Activated T-cell treated with anti-CD3 and anti-CD28 coated beads for 4 hours (primary cell): Measurements from ENCODE around the gene RGS4.
"Not testable (repeated sequence)": the region's sequence is repeated elsewhere in the genome, so short reads cannot be mapped to it uniquely, and the experiment has no call there.

ENCODE experiments used
- DNase-seq: peaks from one replicate; pipeline ENCODE4 v3.0.0-alpha.2; 2020

Gene RGS4

DNA sequence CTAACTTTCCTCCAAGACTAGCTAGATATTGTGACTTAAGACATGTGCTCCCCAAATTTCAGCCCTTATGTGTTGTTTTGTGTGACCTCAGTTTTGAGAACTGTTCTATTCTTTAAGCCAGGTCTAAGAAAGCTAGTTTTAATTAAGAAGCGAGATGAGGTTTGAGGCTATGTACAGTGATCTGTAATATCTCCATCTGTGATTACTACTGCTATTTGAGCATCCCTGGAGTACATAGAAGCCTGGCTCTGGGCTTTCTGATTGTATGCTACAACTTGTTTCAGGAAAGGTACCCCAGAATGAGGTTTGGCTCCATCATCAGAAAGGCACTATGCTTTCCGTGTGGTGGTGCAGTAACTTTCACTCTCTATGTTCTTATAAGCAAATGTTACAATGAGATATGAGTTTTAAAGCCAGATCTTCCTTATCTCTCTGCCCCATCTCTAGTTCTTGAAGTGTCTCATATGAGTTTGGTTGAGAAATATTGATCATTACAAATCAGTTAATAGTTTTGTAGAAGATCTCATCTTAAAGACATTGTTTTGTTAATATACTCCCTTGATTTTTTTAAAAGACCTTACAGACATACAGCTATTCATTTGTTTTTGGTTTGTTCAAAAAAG is 605 bp downstream of the RGS4 start:
- DNase-seq: no peak

DNA sequence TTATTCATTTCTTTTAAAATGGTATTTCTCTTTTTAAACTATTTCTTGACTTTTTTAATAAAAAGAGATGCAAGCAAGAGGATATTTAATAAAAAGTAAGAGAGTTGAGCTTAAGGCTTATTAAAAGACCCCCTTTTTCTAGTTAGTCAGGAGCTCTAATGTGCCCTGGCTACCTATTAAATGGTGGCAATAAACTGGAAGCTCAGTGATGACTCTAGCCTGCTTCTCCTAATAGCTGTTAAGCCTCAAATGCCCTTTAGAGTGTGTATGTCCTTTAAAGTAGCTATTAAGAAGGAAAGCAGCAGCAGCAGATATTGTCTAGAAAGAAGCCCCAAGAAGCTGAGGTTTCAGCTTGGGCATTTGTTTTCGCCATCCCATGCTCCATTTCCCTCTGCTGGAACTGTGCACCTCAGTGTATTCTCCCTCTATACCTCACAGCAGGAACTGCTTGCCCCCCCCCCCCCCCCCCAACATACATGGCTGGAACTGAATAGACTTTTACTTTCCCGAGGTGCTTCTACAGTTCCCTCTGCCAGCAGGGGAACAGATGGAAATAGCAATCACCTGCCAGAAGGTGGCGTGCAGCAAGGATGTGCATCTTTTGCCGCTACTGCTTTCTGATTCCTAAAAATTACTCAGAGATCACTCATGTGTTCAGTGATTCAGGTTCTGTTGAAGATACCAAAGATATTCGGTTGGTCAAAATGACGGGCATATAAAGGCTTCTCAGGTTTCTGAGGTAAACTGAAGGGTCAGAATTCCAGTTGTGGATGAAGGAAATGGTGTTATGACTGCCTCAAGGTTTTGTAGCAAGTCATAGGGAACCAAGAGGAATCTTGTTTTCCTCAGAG is 2.5 kb downstream of the RGS4 start:
- DNase-seq: peak; percentile 9

DNA sequence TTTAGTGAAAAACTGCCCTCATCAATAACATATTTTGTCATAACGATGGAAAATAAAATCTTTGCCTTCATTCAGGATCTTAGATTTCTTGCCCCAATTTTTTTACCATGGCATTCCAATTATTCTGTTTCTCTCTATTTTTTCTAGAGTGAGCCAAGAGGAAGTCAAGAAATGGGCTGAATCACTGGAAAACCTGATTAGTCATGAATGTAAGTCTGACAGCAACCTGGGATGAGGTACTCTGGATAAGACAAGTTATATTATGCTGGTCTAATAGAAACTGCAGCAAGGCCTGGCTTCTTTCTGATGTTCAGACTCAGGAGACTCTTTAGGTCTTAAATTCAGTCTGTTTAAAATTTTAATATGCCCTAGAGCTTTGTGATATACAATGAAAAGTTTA is 3.5 kb downstream of the RGS4 start:
- DNase-seq: no peak

DNA sequence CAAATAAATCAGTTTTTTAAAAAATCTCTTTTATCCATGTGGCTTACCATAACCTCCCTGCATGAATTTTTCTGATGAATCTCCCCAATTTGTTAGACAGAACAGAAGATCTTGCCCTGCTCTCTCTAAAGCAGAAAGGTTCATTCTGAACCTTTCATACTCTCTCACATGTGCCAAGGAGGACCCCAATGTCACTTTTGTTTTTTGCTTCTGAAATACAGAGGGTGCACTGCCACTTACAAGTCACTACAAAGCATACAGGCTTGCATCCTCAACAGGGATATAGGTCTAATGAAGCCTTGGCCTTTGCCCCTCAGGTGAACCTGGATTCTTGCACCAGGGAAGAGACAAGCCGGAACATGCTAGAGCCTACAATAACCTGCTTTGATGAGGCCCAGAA is 4.8 kb downstream of the RGS4 start:
- no peak for DNase-seq

DNA sequence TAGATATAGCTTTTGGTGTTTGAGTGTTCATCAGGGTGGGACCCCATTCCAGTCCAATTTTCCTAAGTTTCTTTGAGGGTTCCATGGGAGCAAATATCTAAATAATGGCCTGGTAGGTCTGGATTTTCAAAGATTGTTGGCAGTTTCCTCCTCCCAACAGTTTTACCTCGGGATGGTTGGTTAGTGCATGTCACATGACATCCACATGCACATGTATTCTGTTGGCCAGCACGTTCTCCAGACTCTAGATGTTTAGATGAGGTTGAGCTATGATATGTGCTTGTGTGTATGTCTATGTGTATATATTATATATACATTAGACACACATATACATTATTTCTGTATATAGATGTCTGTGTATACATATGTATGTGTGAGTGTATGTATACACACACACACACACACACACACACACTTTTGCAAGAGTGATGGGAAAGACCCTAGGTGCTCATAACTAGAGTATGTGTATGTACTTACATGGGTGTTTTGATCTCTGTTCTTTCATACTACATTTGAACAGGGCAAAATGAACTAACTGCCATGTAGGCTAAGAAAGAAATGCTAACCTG is 5.6 kb downstream of the RGS4 start:
- DNase-seq: no peak

DNA sequence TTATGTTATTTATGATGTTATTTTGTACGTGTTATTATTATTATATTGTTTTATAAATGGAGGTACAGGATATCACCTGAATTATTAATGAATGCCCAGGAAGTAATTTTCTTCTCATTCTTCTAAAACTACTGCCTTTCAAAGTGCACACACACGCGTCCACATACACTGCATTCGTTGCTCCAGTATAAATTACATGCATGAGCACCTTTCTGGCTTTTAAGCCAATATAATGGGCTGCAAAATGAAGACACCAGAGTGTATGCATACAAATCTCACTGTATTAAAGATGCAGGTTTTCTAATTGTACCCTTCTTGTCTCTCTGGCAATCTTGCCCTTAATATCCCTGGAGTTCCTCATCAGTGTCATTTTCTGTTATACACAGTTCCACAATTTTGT is 6.9 kb downstream of the RGS4 start:
- no peak for DNase-seq

DNA sequence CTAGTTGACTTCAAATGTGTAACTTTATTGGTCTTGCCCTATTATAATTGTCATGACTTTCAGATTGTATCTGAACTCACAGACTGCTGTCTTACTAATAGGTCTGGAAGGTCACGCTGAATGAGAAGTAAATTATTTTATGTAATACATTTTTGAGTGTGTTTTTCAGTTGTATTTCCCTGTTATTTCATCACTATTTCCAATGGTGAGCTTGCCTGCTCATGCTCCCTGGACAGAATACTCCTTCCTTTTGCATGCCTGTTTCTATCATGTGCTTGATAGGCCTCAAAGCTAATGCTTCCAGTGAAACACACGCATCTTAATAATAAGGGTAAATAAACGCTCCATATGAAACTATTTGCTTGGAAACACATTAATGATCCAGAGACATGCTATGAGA is 7.3 kb downstream of the RGS4 start:
- no peak for DNase-seq

DNA sequence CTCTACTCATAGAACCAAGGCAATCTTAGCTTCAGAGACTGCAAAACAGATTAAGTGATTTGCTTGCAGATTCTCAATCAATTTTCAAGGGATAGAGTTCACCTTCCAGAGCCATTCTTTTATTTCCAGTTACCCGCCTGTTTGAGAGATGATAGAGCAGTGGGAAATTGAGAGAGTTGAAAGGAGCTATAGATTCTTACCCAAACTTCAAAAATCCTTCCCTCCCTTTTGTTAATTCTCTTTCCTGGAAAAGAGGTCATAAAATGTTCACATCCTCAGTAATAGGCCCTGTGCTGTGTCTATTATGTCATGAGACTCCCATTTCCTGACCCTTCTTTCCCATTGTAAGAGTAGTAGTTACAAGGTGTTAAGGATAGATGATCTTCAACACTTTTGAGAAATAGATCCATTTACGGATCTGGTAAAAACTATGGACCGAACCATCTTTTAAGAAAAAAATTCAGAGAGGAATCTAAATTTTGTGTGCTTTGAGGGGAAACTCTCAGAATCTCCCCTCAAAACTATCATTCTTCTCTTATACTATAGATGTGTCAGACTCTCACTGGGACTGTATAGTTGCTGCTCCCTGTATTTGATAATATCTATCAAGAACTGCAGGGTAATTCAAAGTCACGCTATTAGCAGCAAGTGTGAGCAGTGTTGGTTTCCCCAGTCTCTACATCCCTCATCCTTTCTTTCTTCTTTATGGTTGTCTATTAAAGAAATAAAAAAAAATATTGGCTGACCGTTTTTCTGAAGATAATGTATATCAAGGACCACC is 8.0 kb downstream of the RGS4 start:
- no peak for DNase-seq

DNA sequence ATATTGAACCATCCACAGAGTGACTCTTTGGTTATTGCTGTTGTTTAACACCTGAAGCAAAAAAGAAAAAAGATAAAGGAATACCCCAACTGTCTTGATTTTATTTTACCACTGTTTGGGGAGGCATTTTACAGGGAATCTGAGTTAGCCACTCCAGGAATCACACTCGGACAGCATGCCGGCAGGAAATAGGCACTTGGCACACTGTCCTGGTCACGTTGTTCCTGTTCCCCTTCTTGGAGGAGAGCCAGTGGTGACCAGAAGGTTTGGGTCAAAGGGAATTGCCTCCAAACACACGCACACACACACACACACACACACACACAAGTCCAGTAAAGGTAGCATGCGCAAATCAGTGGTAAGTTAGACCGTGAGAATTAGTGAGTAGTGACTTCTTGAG is 13.8 kb downstream of the RGS4 start:
- no peak for DNase-seq

DNA sequence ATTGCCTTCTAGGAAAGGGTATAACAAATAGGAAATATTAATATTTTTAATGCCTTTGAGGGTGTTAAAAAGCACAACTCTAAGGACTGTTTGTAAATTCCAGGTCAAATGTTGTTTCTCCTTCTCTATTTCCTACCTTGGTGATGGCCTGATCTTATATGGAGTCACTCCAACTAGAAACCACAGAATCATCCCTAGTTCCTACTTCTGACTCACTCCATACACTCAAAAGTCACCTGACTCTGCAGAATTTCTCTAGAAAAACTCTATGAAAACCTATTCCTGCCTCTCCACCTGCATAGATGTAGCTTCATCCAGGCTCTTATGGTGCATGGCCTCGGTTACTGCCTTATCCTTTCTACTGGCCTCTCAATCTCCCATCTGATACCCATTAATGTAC is 14.5 kb downstream of the RGS4 start:
- no peak for DNase-seq

DNA sequence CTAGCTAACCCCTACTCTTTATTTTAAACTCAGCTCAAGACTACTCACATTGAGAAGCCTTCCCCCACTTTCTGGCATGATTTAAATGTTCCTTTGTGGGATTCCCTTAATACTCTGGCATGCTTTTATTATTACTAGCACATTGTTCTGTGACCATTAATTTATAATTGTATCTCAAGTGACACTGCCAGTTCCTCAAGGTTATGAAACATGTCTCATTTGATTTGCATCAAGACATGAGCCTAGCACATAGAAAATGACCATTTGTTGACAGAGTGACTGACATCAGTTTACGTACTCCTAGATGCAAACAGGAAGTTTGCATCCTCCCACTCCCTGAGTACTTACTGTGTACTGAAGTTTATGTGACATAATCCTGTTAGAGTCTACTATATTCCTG is 15.2 kb downstream of the RGS4 start:
- DNase-seq: no peak

DNA sequence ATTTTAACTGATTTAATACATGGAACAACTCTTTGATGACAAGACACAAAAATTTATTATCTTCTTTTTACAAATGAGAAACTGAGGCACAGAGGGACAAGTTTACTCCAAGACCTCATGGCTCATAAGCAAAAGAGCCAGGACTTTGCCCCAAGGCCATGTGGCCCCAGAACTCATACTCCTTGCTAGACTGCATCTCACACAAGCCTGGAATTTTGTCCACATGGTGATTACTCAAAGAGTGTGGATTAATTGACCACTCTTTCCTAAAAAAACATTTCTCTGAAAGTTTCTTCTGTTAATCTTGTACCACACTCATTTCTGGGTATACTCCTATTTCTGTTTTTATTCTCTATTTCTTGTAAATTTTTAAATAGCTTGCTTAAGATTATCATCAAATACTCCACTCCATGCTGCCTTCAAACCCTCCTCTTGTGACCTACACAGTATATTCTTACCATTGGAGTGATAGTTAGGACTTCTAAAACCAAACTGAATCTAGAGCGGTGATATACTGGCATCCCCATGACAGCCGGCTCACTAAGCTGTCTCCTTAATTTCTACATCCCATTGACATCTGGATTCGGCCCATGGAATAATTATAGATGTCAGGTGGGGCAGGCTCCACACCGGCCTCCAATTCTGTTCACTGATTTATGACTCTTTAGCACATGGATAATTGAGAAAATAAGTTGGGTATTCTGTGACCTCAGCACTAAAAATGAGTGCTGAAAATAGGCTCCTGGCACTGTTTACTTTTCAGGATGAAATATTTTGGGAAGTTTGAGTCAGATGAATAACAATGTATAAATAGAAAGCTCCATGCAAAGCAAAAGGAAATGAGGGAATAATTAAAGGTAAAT is 16.1 kb downstream of the RGS4 start:
- DNase-seq: no peak

DNA sequence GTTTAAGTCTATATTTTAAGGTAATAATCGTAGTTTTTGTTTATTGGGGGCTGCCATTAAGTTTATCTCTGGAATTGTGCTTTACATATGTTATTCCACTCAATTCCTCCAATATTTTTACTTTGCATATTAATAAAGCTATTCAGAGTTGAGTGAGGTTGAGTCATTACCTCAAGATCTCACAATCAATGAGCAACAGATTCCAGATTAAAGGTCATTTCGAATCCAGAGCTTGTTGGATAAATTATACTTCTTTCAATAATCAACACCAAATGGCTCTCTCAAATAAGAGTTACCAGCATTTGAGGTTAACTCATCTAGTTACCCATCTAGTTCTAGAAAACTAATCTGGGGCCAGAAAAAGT is 16.7 kb downstream of the RGS4 start:
- DNase-seq: no peak

DNA sequence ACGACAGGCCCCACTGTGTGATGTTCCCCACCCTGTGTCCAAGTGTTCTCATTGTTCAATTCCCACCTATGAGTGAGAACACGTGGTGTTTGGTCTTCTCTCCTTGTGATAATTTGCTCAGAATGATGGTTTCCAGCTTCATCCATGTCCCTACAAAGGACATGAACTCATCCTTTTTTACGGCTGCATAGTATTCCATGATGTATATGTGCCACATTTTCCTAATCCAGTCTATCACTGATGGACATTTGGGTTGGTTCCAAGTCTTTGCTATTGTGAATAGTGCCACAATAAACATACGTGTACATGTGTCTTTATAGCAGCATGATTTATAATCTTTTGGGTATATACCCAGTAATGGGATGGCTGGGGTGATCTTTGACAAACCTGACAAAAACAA is 20.0 kb downstream of the RGS4 start:
- DNase-seq: not testable (repeated sequence)

DNA sequence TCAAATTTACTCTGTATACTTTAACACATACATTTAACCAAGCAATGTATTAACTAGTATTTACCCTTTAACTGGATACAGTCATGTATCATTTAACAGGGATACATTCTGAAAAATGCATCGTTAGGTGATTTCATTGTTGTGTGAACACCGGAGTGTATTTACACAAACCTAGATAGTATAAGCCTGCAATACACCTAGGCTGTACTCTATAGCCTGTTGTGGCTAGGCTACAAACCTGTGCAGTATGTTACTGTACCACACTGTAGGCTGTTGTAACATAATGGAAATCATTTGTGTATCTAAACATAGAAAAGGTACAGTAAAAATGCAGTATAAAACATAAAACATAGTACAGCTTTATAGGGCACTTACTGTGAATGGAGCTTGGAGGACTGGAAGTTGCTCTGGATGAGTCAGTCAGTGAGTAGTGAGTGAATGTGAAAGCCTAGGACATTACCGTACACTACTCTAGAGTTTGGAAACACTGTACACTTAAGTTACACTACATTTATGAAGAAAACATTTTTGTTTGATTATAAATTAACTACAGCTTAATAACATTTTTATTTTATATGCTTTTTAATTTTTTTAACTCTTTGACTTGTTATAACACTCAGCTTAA is 21.3 kb downstream of the RGS4 start:
- no peak for DNase-seq

DNA sequence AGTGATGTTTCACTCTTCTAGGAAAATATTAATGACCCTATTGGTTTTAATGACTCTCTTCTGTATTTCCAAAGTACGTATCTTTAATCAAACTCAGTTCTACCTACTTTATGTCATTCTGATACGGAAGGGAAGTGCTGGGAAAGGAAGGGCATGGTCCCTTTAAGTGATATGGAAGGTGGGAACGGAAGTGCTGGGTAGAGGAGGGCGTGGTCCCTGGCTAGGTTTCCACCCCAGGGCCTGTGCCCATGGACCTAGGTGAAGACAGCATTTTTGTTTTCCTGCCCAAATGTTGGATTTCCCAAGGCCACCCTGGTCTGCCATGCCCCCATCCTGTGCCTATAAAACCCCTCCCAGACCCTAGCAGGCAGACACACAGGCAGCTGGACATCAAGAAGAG is 24.0 kb downstream of the RGS4 start:
- DNase-seq: no peak

DNA sequence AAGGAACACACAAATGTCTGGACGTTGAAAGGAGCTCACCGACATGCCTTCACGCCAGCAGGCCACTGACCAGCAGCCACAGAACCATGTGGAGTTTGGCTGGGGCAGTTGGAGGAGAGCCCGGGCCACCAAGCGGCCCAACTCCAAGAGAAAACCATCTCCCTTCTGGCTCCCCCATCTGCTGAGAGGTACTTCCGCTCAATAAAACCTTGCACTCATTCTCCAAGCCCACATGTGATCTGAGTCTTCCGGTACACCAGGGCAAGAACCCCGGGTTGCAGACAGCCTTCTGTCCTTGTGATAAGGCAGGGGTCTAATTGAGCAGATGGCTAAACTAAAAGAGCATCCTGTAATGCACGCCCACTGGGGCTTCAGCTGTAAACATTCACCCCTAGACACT is 24.4 kb downstream of the RGS4 start:
- DNase-seq: no peak

DNA sequence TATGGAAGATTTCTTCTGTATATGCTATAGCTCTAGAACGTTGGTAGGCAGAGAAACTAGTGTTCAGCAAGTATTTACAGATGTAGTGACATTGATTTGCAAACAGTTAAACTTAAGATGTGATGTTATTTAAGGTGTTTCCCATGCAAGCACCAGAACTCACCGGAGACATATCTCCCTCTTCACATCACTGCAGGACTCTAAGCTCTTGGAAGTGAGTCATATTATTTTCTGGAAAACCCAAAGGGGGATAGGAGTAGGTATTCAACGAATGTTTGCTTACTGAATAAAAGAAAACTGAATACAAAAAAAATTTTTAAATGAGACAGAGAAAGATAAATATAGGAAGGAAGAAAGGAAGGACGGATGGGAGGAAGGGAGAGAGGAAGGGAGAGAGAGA is 25.0 kb downstream of the RGS4 start:
- no peak for DNase-seq

DNA sequence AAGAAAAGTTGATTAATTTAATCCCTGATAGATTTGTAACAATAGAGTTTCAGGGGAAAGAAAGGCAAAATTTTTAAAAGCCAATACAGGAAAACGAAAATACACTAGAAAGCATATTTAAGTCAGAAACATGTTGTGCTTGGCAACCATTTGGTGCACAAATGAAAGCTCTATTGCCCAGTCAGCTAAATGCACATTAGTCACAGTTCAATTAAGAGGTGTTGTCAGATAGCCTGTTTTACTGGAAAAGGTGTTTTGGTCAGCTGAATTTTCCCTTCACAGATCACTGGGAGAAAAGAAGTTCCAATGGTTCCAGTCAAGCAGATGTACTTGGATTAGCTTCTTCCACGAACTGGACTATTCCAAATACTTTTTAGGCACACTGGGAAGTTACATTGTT is 25.4 kb downstream of the RGS4 start:
- DNase-seq: no peak

DNA sequence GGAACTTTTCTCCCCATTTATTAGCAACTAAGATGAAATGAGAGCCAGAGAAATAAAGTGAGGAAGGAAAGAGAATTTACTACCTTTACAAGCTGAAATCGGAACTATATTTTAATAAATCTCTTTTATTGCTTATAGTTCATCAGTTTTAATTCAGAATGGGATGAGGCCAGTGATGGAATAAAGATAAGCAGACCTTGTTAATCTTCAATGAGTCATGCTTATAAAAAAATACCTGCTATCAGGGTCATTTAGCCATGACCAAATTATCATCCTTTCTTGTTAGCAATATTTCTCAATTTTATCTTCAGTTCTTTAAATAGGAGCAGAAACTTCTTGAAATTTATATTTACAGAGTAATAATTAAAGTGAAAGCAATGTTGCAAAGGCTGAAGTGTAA is 26.1 kb downstream of the RGS4 start:
- DNase-seq: no peak

DNA sequence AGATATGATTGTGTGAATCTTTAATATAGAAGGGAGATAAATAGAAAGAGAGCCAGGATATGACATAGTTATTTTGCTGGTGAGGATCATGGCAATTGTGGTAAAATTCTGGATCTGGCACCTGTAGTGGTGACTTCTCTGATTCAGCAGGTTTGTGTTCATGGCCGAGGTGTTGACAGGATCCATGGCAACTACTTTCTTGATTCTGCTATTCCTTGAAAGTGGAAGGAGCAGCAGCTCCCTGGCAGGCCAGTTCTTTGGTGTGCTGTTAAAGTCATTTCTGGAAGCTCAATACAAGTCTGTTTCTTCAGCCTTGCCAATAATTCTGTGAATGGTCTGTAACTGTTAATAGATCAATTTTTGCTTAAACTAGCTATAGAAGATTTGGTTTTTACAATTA is 33.4 kb downstream of the RGS4 start:
- no peak for DNase-seq

DNA sequence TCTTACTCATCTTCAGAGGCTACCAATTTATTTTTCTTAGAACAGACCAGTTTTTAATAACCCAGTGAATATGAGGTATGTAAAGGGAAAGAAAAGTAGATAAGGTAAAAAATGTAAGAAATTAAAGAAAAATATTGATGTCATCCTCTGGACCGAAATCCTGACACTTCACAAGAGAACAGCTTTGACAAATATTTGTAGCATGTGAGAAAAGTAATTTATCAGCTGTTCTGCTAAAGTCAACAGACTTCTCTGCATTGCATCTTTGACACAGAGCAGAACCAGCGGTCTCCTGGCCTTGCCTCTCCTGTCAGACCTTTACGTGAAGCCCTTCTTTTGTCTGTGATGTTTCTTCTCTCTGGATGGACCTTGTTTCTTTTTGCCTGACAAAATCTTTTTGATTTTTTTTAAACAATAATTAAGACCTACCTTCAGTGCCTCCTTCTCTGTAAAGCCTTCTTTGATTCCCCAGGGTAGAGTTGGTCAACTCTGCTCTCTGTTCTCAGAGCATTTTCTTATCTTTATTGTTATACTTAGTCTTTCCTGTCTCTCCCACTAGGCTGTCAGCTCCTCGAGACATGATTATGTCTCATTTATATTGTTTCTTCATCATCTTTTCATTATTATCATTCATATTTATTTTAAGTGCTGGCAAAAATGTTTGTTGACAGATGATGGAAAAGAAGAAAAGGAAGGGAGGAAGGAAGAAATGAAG is 35.4 kb downstream of the RGS4 start:
- DNase-seq: no peak
